ENCODE measurements around the gene SYPL1. TPM values are rescaled to one million over a fixed set of nuclear protein-coding genes. Genes with fewer than 3 reads are reported as not detected.

SYPL1 gene
- total RNA-seq, 1 experiment from 2014 or later: 43.5 TPM

GRCh38 chr7:106068538-106068961, 43.6 kb downstream of the SYPL1 start:
- no peak for DNase-seq (ENCODE audit: low read depth)

GRCh38 chr7:106067678-106068077, 44.4 kb downstream of the SYPL1 start:
- no peak for DNase-seq (ENCODE audit: low read depth)

- DNase-seq (ENCODE audit: low read depth): no peak
These were observed 46.3 kb downstream of the SYPL1 start for GRCh38 chr7:106065575-106066500.

GRCh38 chr7:106064771-106065574, 47.1 kb downstream of the SYPL1 start:
- DNase-seq (ENCODE audit: low read depth): peak; percentile 97

GRCh38 chr7:106064316-106064715, 47.8 kb downstream of the SYPL1 start:
- no peak for DNase-seq (ENCODE audit: low read depth)

GRCh38 chr7:106063692-106064091, 48.4 kb downstream of the SYPL1 start:
- DNase-seq (ENCODE audit: low read depth): no peak

GRCh38 chr7:106063024-106063423, 49.1 kb downstream of the SYPL1 start:
- no peak for DNase-seq (ENCODE audit: low read depth)

- DNase-seq (ENCODE audit: low read depth): no peak
These were observed 49.6 kb downstream of the SYPL1 start for GRCh38 chr7:106062521-106062931.

- DNase-seq (ENCODE audit: low read depth): no peak
These were observed 50.1 kb downstream of the SYPL1 start for GRCh38 chr7:106062006-106062405.

GRCh38 chr7:106061301-106061979, 50.7 kb downstream of the SYPL1 start:
- DNase-seq (ENCODE audit: low read depth): no peak

GRCh38 chr7:106060394-106060920, 51.7 kb downstream of the SYPL1 start:
- no peak for DNase-seq (ENCODE audit: low read depth)

- DNase-seq (ENCODE audit: low read depth): no peak
These were observed 52.6 kb downstream of the SYPL1 start for GRCh38 chr7:106059556-106059955.

GRCh38 chr7:106058928-106059324, 53.2 kb downstream of the SYPL1 start:
- no peak for DNase-seq (ENCODE audit: low read depth)

GRCh38 chr7:106057962-106058927, 53.9 kb downstream of the SYPL1 start:
- DNase-seq (ENCODE audit: low read depth): no peak

GRCh38 chr7:106057204-106057961, 54.7 kb downstream of the SYPL1 start:
- no peak for DNase-seq (ENCODE audit: low read depth)

- DNase-seq (ENCODE audit: low read depth): peak; percentile 71
These were observed 55.5 kb downstream of the SYPL1 start for GRCh38 chr7:106056513-106057203.

GRCh38 chr7:106054971-106055532, 57.1 kb downstream of the SYPL1 start:
- DNase-seq (ENCODE audit: low read depth): no peak

GRCh38 chr7:106054156-106054910, 57.8 kb downstream of the SYPL1 start:
- no peak for DNase-seq (ENCODE audit: low read depth)
